SK-N-SH (cell line): ENCODE results near the gene ENOX2.

Experiments used
- CTCF ChIP-seq: fragments of 200-600 bp; sonication (generic); IDR thresholded peaks from 2 replicates; pipeline ENCODE4 v1.6.1; 2017; ENCODE audit warnings: antibody characterized with exemption, mild to moderate bottlenecking, moderate library complexity
- EZH2phosphoT487 ChIP-seq: fragments of 200-600 bp; sonication (generic); IDR thresholded peaks from 2 replicates; pipeline ENCODE4 v1.6.1; 2017; ENCODE audit warnings: low read depth, mixed run types, mild to moderate bottlenecking, antibody characterized with exemption, moderate library complexity, borderline replicate concordance
- MEF2A ChIP-seq: IDR thresholded peaks from 2 replicates; pipeline ENCODE4 v1.4.0; 2012; ENCODE audit warnings: low read depth, borderline replicate concordance
- POLR2AphosphoS5 ChIP-seq: IDR thresholded peaks from 2 replicates; pipeline ENCODE4 v1.6.1; 2012; ENCODE audit warnings: low read depth, low read length
- REST ChIP-seq: IDR thresholded peaks from 2 replicates; pipeline ENCODE4 v1.6.1; 2012; ENCODE audit warnings: mild to moderate bottlenecking, low read depth, low read length, moderate library complexity
- TAF1 ChIP-seq: IDR thresholded peaks from 2 replicates; pipeline ENCODE4 v1.6.1; 2012; ENCODE audit warnings: low read depth, mild to moderate bottlenecking, low read length, moderate library complexity, borderline replicate concordance

DNA sequence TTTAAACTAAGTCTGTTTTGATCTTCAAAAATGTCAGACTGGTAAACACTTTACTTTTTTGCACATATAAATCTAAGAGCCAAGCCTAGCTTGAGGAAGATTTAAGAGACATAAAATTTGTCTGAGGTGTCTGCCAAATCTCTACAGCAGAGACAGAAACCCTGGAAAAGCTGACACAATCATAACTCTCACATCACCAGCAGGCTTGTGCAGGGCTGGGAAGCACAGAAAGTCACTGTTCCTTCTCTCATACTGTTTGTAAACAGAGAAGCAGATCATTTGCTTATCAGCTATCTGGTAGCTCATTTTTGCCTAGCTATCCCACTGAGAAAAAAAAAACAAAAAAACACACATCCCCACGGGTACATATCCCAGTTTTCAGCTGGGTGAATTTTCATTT is 7.0 kb downstream of the ENOX2 start:
- TF ChIP-seq TAF1 (no peak), CTCF (no peak), POLR2AphosphoS5 (no peak), EZH2phosphoT487 (no peak), MEF2A (no peak), REST (no peak)
